Stimulated activated CD4-positive, alpha-beta T cell treated with anti-CD3 and anti-CD28 coated beads, Interleukin-15, amount 100 ng/mL, for 48 hours (primary cell): ENCODE measurements around the gene RAD51B.
"Not testable (repeated sequence)": the region's sequence is repeated elsewhere in the genome, so short reads cannot be mapped to it uniquely, and the experiment has no call there.

ENCODE experiments used
- DNase-seq, 2 donors: peaks; one replicate each; pipeline ENCODE4 v3.0.0-alpha.2; 2020; ENCODE audit warnings: low read depth in 2 of 2

The RAD51B gene

DNA sequence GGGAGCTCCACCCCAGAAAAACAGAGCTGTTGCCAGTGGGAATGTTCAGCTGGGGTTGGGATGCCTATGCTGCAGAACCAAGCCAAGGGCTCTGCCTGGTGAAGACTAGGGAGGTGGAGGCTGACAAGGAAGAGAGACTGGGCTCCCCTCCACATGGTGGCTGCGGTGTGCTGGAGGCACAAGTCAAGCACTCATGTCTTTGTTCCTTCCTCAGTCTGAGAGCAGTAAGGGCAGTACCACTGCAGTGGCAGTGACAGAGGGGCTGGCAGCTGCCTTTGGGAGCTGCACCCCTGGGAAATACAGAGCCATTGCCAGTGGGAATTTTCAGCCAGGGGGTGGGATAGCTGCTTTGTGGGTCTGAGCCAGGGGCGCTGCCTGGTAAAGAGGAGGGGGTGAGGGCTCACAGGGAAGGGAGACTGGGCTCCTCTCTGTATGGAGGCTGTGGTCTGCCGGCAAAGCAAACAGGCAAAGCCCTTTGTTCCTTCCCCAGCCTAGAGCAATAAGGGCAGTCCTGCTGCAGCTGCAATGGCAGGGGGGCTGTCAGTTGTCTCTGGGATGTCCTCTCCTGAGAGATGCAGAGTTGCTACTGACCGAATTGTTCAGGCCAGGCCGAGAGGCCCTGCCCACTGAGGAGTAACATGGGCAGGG is 255.9 kb downstream of the RAD51B start:
- DNase-seq, result no peak

DNA sequence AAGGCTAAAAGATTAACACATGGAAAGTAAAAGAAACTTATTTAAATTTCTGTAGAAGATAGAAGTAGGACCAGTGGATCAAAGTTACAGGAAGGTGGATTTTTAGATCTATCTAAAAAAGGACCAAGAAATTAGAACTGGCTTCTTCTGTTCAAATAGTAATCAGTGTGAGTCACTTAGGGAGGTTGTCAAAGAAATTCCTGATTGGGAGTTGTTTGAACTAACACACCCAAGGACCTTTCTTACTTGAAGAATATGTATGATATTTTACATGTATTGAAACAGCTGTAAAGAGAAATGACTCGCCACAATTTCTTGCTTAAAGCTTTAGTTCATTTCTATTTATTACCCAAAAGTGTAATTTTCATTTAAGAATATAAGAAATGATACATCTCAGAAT is 256.9 kb downstream of the RAD51B start:
- DNase-seq, result no peak

DNA sequence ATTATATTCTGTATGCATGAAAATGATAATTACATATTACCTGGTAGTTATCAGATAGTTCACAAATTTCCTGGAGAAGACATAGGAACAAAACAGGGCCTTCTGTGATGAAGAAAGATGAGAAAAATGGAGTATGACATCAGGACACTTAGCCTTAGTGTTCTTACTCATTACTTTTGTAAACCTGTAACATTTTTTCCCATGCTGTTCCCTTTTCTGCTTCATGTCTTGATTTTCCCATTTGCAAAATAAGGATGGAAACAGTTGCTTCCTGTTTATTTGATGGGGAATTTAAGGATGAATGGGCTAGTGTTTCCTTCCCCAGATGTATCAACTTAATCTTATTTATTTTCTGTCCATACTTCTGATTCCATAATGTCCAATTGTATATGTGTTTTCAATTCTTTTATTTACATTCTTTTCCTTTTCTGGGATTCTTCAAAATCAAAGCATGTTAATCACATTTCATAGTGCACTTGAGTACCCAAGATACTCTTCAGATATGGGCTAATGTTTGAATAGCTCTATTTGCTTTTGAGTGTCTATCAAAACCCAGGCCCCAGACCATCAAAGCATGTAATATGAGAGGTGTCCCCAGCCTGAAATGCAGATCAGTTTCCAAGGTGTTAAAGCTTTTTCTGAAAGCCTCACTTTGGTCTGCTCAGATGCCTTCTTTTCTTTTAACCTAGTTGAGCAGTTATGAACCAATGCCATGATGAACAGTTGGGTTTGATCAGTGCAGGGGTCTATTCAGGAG is 260.5 kb downstream of the RAD51B start:
- DNase-seq, result no peak

DNA sequence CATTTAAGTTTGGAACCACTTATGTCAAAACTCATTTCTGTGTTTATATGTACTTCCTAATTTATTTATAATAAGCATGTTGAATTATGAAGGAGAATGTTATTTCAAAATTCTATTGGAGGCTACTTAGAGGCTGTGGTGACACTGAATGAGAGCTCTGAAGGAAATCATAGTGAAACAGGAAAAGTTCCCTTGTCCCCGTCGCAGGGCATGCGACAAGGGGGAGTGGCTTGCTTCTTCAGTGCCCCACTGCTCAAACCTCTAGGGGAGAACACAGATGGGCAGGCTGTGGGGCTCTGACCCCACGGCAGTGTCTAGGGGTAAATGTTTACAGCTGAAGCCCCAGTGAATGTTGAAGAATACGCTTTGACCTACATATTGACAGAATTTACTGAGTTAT is 261.9 kb downstream of the RAD51B start:
- DNase-seq, result no peak

GRCh38 chr14:68082698-68083291 is 263.2 kb downstream of the RAD51B start:
- no peak for DNase-seq

- DNase-seq, result no peak
Observed at GRCh38 chr14:68084256-68084655, 264.7 kb downstream of the RAD51B start.

- DNase-seq, result no peak
Observed at GRCh38 chr14:68085742-68086141, 266.2 kb downstream of the RAD51B start.

DNA sequence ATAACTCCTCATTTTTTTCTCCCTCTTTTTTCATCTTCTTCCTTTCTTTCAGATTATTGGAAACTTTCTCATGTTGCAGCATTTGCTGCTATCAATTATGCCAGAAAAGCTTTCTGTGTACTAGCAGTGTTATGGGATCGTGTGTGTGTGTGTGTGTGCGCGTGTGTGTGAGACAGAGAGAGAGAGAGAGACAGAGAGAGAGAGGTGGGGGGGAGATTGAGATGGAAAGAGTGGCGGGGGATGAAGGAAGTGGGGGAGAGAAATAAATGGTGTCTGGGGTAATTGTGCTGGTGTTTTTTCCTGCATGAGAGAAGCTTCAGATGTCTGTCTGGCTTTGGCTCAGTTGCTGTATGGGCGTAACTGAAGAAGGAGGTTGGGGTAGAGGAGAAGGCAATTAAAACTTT is 268.9 kb downstream of the RAD51B start:
- DNase-seq, result no peak

- no peak for DNase-seq
Observed at GRCh38 chr14:68089146-68089731, 269.7 kb downstream of the RAD51B start.

GRCh38 chr14:68094158-68094557 is 274.6 kb downstream of the RAD51B start:
- no peak for DNase-seq

DNA sequence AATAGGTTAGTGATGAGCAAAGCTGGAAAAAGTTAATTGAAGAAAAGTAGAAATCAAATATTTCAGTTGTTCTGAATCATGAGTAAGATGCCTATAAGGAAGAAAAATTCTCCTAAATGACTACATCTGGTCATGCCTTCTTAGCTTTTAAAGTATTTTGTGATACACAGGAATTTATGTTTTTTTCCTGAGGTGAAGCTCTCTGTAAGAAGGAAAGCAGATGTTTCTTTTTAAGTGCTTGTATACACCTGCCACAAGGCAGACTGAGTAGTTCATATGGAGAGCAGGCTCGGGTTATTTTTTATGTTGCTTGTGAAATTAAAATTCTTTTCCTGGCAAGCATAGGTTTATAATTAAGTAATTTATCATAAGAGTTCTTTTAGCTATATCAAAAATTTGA is 275.2 kb downstream of the RAD51B start:
- no peak for DNase-seq

DNA sequence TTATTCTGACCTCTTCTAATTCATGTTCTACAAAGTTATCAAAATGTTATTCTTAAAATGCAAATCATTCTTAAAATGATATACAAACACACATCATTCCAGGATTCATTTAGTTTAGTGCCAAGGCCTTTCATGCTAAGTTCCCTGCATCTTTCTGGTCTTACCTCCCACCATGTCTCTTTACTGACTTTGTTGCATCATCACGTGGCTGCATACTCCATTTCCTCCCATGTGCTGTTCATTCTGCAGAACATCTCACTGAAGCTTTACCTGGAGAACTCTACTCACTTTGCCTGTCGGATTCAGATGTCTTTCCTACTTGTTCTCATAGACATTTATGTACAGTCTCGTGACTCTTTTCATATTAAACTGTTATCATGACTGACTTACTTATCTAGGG is 278.1 kb downstream of the RAD51B start:
- no peak for DNase-seq

DNA sequence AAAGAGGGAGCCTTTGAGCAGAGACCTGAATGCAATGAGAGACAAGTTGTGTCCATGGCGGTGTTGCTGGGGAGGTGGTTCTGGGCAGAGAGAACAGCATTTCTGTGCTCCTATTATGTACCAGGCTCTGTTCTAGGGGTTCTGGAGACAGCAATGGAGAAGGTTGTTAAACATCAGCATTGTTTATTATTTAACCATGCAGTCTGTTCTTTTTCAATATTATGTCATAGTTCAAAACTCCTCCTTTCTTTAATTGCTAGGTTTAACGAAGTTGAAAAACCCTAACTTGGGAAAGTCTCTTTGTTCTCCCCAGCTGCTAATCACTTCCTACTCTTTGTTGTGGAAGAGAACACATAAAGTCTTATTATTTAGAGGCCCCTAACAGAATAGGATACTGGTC is 279.3 kb downstream of the RAD51B start:
- no peak for DNase-seq

DNA sequence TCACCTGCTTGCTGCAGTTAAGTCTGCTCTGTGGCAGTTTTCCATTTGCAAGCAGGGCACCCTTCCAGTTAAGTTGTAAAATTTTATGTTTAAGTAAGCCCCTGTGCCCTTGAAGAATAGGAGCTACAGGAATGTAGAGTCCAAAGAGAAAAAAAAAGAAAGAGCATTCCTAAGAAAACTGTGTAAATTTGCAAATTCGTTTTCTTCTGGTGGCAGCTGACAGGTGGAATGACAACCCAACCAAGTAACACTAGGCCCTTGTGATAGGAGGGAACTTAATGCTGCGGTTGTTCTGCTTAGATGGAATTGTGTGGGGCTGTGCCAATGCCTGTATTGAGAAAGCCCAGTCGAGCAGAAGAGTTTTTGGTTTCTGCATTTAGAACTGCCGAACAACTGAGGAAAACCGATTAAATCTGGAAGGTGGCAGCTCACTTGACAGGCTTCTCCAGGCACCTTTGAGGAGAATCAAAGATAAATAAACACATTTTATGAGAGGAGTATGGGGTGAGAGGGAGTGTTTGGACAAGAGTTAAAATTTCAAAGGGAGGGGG is 280.0 kb downstream of the RAD51B start:
- DNase-seq, result no peak

- not testable (repeated sequence) for DNase-seq
Observed at GRCh38 chr14:68101715-68102301, 282.2 kb downstream of the RAD51B start.

- no peak for DNase-seq
Observed at GRCh38 chr14:68103853-68104252, 284.3 kb downstream of the RAD51B start.

GRCh38 chr14:68104518-68104917 is 284.9 kb downstream of the RAD51B start:
- DNase-seq, result no peak

DNA sequence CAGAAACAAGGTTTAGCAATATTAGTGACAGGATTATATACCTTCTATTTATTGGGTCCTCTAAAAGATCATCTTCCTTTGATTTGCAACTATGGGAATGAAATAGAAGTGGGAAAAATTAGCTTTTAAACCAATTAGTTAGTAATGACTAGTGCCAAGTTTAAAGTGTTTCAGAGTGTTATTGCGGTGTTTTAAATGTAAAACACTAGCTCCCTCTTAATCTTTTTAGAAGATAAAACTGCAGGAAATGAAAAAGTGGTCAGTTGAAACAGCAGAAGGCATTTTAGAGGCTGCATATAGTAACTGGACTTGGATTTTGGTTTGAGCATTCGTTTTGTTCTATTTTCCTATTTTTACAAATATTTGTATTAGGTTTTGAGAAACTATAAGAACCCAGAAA is 286.2 kb downstream of the RAD51B start:
- DNase-seq, result no peak

GRCh38 chr14:68106456-68106855 is 286.9 kb downstream of the RAD51B start:
- DNase-seq, result no peak

- no peak for DNase-seq
Observed at GRCh38 chr14:68106905-68107304, 287.3 kb downstream of the RAD51B start.

- DNase-seq, result no peak
Observed at GRCh38 chr14:68109132-68109900, 289.7 kb downstream of the RAD51B start.
